B cell (primary cell): Measurements from ENCODE around the gene ARV1. TPM values are rescaled to one million over a fixed set of nuclear protein-coding genes. Genes with fewer than 3 reads are reported as not detected.

Experiments used
- ATAC-seq: fragments of 200-7000 bp; cut with Tn5 transposase; one replicate; pipeline ENCODE4 v1.10.0; 2021; ENCODE audit warnings: low read depth, mild to moderate bottlenecking, moderate number of reproducible peaks, moderate library complexity
- CTCF ChIA-PET: fragments of 350-600 bp; sonication (Branson Sonifier 250); formaldehyde crosslinking; loops from one replicate; lab custom pipeline; 2021; ENCODE audit warnings: antibody characterized with exemption, inconsistent platforms; lab: Charles Lee
- POLR2A ChIA-PET: fragments of 350-600 bp; sonication (Branson Sonifier 250); formaldehyde crosslinking; loops from one replicate; lab custom pipeline; 2021; ENCODE audit warnings: antibody characterized with exemption; lab: Charles Lee
- DNase-seq: peaks from one replicate; pipeline ENCODE4 v3.0.0; 2013
- H2AFZ ChIP-seq: 2 replicates; pipeline ENCODE4 v1.6.1; 2012; ENCODE audit warnings: mild to moderate bottlenecking, low read depth, low read length; ENCODE audit not compliant: insufficient read depth, poor library complexity, severe bottlenecking
- H3K27ac ChIP-seq, 2 donors: 1 replicate in 1 of 2; 2 replicates in 1 of 2; pipeline ENCODE4 v1.5.1; 2012 to 2013; ENCODE audit warnings: low read length in 2 of 2, mild to moderate bottlenecking in 2 of 2, moderate library complexity in 1 of 2
- H3K27me3 ChIP-seq, 4 experiments: fragments of 200-600 bp in 1 of 4; sonication (generic) in 1 of 4; replicated peaks in 1 of 4; 1 replicate in 2 of 4; 2 replicates in 2 of 4; pipeline versions ENCODE4 v1.6.1 to v1.7.0; 2013 to 2016; ENCODE audit warnings: low read length in 3 of 4, mild to moderate bottlenecking in 2 of 4, mixed read lengths in 1 of 4, moderate library complexity in 1 of 4; ENCODE audit not compliant: insufficient read depth in 4 of 4, control insufficient read depth in 3 of 4; ENCODE audit errors: control extremely low read depth in 1 of 4
- H3K36me3 ChIP-seq, 2 experiments: replicated peaks in 1 of 2; 1 replicate in 1 of 2; 2 replicates in 1 of 2; pipeline versions ENCODE4 v1.6.1 to v1.7.1; 2013; ENCODE audit warnings: low read length in 1 of 2; ENCODE audit not compliant: insufficient read depth in 2 of 2, control insufficient read depth in 1 of 2; ENCODE audit errors: control extremely low read depth in 1 of 2, extremely low read depth in 1 of 2
- H3K4me1 ChIP-seq, 2 donors: fragments of 200-600 bp in 1 of 2; sonication (generic) in 1 of 2; 1 replicate in 1 of 2; 2 replicates in 1 of 2; pipeline versions ENCODE4 v1.5.1 to v1.6.1; 2013 to 2017; ENCODE audit warnings: low read length in 2 of 2; ENCODE audit not compliant: control insufficient read depth in 2 of 2, insufficient read depth in 2 of 2
- H3K4me2 ChIP-seq: replicated peaks from 2 replicates; pipeline ENCODE3; 2012; ENCODE audit warnings: mild to moderate bottlenecking, low read depth, low read length; ENCODE audit not compliant: poor library complexity, severe bottlenecking
- H3K4me3 ChIP-seq, 5 experiments: fragments of 200-600 bp in 1 of 5; sonication (generic) in 1 of 5; 1 replicate in 3 of 5; 2 replicates in 2 of 5; pipeline versions ENCODE4 v1.5.1 to v1.7.0; 2011 to 2016; ENCODE audit warnings: low read length in 4 of 5, mild to moderate bottlenecking in 4 of 5, low read depth in 2 of 5, control low read depth in 1 of 5, moderate library complexity in 1 of 5; ENCODE audit not compliant: insufficient read depth in 1 of 5; ENCODE audit errors: control extremely low read depth in 1 of 5, extremely low read depth in 1 of 5
- H3K79me2 ChIP-seq: fragments of 200-600 bp; sonication (generic); one replicate; pipeline ENCODE4 v1.6.0; 2016; ENCODE audit warnings: low read length; ENCODE audit not compliant: control insufficient read depth, insufficient read depth
- H3K9ac ChIP-seq: fragments of 200-600 bp; sonication (generic); 2 replicates; pipeline ENCODE4 v1.6.1; 2017; ENCODE audit warnings: mild to moderate bottlenecking, low read length, moderate library complexity
- H3K9me3 ChIP-seq, 3 donors: one replicate each; pipeline versions ENCODE4 v1.6.1 to v1.7.1; 2013; ENCODE audit warnings: low read length in 2 of 3; ENCODE audit not compliant: control insufficient read depth in 2 of 3, insufficient read depth in 1 of 3; ENCODE audit errors: control extremely low read depth in 1 of 3
- H4K20me1 ChIP-seq: 2 replicates; pipeline ENCODE4 v1.6.0; 2012; ENCODE audit warnings: mild to moderate bottlenecking, low read length; ENCODE audit not compliant: insufficient read depth, control insufficient read depth, poor library complexity, severe bottlenecking
- H3K27ac Mint-ChIP-seq: one replicate; pipeline ENCODE4 v1.8.0; 2021; ENCODE audit warnings: mixed read lengths
- H3K27me3 Mint-ChIP-seq: one replicate; pipeline ENCODE4 v1.8.0; 2021; ENCODE audit warnings: mixed read lengths
- H3K4me1 Mint-ChIP-seq: one replicate; pipeline ENCODE4 v1.8.0; 2021; ENCODE audit warnings: mixed read lengths
- H3K4me3 Mint-ChIP-seq: one replicate; pipeline ENCODE4 v1.8.0; 2021; ENCODE audit warnings: mixed read lengths
- H3K9me3 Mint-ChIP-seq: one replicate; pipeline ENCODE4 v1.8.0; 2022; ENCODE audit warnings: mixed read lengths; ENCODE audit not compliant: insufficient read depth
- CTCF ChIP-seq: fragments of 200-600 bp; IDR thresholded peaks from one replicate; pipeline ENCODE4 v1.8.0; 2022; ENCODE audit warnings: antibody characterized with exemption, mild to moderate bottlenecking
- WGBS: methylation state at CpG from one replicate; pipeline ENCODE4 v1.1.5; 2013; ENCODE audit warnings: missing lambda C conversion rate; ENCODE audit not compliant: insufficient coverage; 5-methylcytosine and 5-hydroxymethylcytosine counted together
- intact Hi-C: fragments of 100-400 bp; cut with micrococcal nuclease; formaldehyde crosslinking; loops from one replicate; pipeline ENCODE4 v1.10.0; 2022
- polyA plus RNA-seq: library from polyadenylated mRNA; depleted of rRNA; stranded (reverse); fragments of >200 nt; gene quantifications from 2 replicates; pipeline ENCODE4 v1.2.3, GENCODE V29; 2012
- total RNA-seq, 2 donors: library from RNA; stranded (reverse); fragments of 120-200 nt in 1 of 2; gene quantifications; 1 replicate in 1 of 2; 2 replicates in 1 of 2; pipeline versions ENCODE4 v1.2.3 to v1.2.4, GENCODE V29; 2013 to 2022

ARV1 gene
- total and polyA plus RNA-seq, 2 donors (not counting 1 experiment from before 2014, with no cell fraction given) = 10.7 to 11.6 TPM

- Histone ChIP-seq H3K4me2 (peak within 1 kb of the TSS; percentile 99), H3K4me3 (peak within 1 kb of the TSS; percentile 6 to 85 (median 68)), H3K9ac (peak within 1 kb of the TSS; percentile 77), H4K20me1 (no peaks in the 10 kb centered on the region), H2AFZ (peak within 1 kb of the TSS; percentile 98), H3K27ac (no peak within 1 kb of the TSS), H3K27me3 (peaks cover 0 to 11% (median 3%) of the 10 kb centered on the region in 4 experiments), H3K9me3 (peaks cover 0 to 7% (median 4%) of the 10 kb centered on the region in 3 donors), H3K36me3 (no peaks in the 10 kb centered on the region), H3K4me1 (peaks cover 13% of the 10 kb centered on the region in 2 donors), H3K79me2 (peaks cover 5% of the 10 kb centered on the region)
- H3K27me3 Mint-ChIP-seq = peaks cover 6% of the 10 kb centered on the region
- under 1% methylated on average over 59 of the region's 82 CpGs for whole genome bisulfite sequencing
- DNase-seq = peak; percentile 84
- ChIA-PET CTCF (interaction anchor here (0.6 to 1.1 kb wide), 2 partner anchors 171 to 570 kb away, joined by 3 read pairs; no protein-coding TSS in a partner anchor), POLR2A (interaction anchor here (0.7 to 1.1 kb wide), 3 partner anchors 63 to 543 kb away, joined by 3 to 9 read pairs (median 4); no protein-coding TSS in a partner anchor)
- H3K4me1 Mint-ChIP-seq = peaks cover 16% of the 10 kb centered on the region
- H3K27ac Mint-ChIP-seq = peak within 1 kb of the TSS; percentile 47
- peak within 1 kb of the TSS; percentile 86 for H3K4me3 Mint-ChIP-seq
- intact Hi-C loops = loop anchor here (1.0 to 5.0 kb wide), 4 partner anchors 61 to 398 kb away; partner anchors contain the start of genes ARV1, C1orf198 and COG2
- no peak for TF ChIP-seq CTCF
- ATAC-seq = peak; percentile 82
- peaks cover 8% of the 10 kb centered on the region for H3K9me3 Mint-ChIP-seq
Observed at GRCh38 chr1:231040019-231040799, 61.3 kb downstream of the ARV1 start, which contains the start of gene FAM89A. TSS of gene FAM89A (minus strand) at chr1:231040254. CDS start at chr1:231040211, 43 bp downstream.
